GM21786 (cell line): Measurements from ENCODE around the gene COL1A2.
A peak's percentile ranks its signal among the peaks of the same experiment; 100 is the strongest.

ENCODE experiments used
- ATAC-seq: cut with Tn5 transposase; IDR thresholded peaks from one replicate; pipeline ENCODE4 v1.9.1; 2021; ENCODE audit not compliant: unreplicated experiment

Gene COL1A2

DNA sequence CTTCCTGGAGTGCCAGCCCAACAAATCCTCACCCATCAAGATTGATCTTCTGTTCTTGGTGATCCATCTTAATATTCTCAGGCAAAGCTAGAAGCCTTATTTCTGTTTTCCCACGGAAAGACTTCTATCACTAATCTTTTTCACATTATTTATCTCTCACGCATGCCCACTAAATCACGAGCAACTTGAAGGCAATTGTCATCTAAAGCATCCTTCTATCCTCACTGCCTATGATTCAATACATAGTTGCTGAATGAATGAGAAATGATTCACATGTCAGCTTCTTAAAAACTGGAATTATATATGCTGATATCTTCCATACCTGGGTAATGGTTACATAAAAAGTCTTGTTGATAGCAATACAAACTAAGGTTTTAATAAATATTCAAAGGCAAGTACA is 12.6 kb upstream of the COL1A2 start:
- ATAC-seq, result no peak

- no peak for ATAC-seq
Measured at GRCh38 chr7:94382746-94383145, 11.9 kb upstream of the COL1A2 start.

- ATAC-seq, result no peak
Measured at GRCh38 chr7:94384315-94384714, 10.4 kb upstream of the COL1A2 start.

DNA sequence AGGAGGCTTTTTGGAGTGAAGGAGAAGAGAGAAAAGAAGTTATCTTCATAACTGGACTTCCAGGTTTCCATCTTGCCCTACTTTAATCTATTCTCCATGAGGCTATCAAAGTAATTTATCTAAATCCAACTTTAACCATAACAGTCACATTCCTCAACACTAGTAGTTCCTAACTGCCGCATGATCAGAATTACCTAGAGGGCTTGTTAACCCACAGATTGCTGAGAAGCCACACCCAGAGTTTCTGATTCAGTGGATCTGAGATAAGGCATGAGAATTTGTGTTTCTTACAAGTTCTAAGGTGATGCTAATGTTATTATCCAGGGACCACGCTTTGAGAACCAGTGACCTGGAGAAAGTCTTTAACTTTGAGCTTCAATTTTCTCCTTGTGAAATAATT is 8.3 kb upstream of the COL1A2 start:
- no peak for ATAC-seq

DNA sequence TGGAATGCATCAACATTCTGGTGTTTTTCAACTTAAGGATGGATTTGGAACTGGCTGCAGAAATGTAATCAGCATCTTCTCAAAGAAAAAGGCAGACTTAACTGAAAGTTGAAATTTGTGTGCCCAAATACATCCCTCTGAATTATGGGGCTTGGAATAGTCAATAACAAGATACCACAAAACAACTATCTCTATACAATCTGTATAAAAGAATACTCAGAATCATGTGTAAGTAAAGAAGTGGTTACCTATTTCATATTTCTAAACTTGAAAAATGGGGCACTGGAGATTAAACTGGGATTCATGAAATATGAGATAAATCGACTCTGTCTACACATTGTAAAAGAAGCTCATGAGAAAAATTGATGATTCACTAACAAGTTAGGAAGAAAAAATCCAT is 6.2 kb upstream of the COL1A2 start:
- ATAC-seq, result no peak

- ATAC-seq, result no peak
Measured at GRCh38 chr7:94389381-94389780, 5.3 kb upstream of the COL1A2 start.

- ATAC-seq, result no peak
Measured at GRCh38 chr7:94391726-94392392, 2.8 kb upstream of the COL1A2 start.

GRCh38 chr7:94392393-94392786 is 2.3 kb upstream of the COL1A2 start:
- no peak for ATAC-seq

DNA sequence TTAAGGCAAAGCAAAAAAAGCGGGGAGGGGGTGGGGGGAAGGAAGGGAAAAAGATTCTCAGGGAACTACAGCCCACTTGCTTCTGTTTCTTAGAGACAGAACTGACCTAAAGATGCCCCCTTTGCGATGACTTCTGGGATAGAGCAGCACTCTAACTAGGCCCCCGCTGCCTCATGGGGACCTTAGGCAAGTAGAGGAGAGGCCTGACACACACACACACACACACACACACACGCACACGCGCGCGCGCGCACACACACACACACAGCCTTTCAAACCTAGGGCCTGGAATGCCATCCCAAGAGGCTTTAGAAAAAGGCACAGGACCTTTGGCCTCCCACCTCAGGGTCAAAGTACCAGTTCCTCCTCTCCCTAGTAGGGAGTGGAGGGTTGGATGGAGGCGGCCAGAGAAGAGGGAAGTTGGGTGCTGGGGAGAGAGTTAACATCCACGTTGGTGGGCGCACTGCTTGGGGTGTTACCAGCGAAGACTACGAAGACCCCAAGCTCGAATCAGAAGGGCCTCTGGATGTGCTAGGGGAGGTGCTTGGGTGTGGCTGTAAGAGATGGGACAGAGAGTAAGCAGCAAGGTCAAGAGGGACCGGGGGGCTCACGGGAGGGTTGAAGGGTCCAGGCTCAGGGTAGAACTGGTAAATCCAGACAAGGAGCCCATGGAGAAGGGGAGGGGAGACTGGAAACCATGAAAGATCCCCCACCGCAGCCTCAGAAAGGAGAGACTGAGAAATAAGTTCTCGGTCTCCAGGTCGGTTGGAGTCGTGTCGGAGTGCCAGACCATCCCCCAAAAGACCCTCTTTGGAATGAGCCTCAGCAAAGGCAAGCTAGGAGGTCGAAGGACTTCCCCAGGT is 1.2 kb upstream of the COL1A2 start:
- no peak for ATAC-seq

DNA sequence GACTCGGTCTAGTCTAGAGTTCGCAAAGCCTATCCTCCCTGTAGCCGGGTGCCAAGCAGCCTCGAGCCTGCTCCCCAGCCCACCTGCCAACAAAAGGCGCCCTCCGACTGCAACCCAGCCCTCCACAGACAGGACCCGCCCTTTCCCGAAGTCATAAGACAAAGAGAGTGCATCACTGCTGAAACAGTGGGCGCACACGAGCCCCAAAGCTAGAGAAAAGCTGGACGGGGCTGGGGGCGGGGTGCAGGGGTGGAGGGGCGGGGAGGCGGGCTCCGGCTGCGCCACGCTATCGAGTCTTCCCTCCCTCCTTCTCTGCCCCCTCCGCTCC is 622 bp upstream of the COL1A2 start:
- no peak for ATAC-seq

DNA sequence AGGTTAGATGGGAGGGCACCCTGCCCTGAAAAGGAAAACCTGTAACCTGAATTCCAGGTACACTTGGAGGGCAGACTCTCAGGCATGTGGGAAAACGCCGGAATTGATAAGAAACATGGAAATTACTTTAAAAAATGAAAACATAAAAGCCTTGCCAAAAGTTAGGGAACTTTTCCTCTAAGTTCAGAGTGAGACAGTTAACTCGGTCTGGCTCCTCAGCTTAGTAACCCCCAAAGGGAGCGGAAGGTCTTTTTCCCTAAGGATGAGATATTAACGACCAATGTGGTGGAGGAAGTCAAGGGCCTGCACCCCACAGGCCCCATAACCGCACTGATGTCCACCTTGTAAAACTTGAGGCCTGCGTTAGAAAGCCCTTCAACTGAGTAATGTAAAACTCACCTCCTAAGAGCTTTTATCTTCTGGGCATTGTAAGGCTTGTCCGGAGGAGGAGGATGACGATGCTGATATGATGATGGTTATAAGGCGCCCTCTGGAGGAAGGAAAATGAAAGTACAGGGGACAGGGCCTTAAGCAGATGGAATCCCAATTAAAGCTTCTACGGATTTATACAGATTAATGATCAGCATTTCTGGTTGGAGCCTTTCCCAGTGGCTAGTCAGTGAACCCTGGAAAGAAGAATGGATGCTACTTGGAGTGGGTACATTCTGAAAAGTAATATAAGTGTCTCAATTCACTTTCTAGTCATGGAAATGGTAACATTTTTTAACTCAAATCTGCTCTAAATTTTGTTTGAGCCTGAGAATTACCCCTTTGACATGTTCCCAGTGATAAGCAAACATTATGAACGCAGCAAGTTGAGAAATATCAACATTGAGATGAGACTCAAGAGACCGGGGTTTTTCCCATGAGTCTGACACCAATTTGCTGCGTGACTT is 694 bp downstream of the COL1A2 start:
- peak; percentile 78 for ATAC-seq

GRCh38 chr7:94396037-94396431 is 1.3 kb downstream of the COL1A2 start:
- no peak for ATAC-seq

GRCh38 chr7:94396596-94396995 is 1.9 kb downstream of the COL1A2 start:
- no peak for ATAC-seq

DNA sequence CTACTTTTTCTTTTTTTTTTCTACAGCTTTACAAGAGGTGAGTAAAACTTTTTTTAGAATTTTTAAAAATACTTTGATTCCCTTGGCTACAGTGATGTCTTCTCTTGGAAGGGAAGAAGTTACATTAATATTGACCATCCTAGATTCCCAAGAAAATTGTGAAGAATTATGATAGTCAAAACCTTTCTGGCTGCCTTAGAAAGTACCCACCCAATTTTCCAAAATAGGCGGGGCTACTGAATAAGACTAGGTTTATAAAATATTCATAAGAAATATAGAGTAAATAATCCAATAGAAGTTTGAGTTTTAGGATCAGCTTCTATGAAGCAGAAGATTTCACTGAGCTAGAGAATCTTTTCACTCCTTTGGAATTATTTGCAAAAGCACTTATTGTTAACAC is 3.0 kb downstream of the COL1A2 start:
- ATAC-seq, result no peak

DNA sequence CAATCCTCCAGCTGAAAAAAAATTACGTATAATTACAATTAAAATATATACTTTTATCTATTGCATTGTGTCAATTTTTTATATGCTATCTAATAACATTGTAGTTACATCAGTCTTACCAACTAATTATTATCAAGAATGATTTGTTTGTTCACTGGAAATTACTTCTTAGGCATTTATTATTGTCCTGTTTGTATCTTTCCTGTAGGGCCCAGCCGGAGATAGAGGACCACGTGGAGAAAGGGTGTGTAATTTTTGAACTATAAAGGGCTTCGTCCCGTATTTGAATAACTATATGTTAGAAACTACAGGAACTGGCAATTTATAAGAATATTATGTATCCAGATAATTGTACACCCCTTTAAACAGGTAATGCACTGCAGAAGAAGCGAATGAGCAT is 4.1 kb downstream of the COL1A2 start:
- no peak for ATAC-seq

DNA sequence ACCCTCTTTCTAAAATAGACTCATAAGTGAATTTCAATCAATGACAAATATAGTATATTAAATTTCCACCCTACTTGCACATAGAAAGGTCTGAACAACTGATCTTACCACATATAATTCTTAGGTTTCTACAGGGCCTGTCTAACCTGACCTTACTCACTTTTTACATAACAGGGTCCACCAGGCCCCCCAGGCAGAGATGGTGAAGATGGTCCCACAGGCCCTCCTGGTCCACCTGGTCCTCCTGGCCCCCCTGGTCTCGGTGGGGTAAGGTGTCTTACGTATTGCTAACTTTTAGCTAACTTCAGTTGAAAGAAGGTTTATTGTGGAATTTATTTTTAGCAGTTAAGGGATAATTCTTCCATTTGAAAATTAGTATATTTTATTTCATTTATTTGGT is 5.3 kb downstream of the COL1A2 start:
- no peak for ATAC-seq

DNA sequence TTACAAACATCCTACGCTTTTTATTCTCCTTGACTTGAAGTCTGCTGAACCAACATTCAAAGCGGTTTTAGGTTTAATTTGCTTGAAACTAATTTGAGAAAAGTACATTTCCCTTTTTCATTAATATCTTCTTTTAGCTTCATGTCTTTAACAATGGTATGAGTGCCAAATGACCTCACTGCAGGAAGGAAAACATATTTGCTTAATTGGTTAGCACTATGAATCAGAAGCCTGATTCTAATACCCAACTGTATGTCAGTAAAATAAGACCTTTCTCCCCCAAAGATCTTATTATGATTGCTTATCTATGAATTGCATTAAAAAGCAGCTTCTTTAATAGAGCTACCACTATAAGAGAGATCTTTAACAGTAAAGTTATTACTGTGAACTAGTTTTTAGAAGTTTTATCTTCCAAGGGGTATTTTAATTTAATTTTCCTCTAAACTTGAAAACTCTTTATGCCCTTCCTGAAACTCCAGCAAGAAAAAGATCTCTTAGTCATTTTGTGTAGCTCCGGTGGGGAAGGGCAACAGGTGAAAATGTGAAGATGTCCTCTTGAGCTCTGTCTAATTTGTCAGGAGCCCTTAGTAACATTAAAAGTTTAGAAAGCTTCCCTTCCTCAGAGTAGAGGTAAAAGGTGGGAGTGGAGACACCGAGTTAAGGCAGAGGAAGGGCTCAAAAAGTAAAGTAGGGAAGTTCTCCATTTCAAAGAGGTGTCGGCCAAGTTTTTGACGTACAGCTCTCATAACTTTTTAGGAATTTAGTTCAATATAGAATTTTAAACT is 6.1 kb downstream of the COL1A2 start:
- no peak for ATAC-seq

GRCh38 chr7:94401428-94401814 is 6.7 kb downstream of the COL1A2 start:
- ATAC-seq, result no peak

DNA sequence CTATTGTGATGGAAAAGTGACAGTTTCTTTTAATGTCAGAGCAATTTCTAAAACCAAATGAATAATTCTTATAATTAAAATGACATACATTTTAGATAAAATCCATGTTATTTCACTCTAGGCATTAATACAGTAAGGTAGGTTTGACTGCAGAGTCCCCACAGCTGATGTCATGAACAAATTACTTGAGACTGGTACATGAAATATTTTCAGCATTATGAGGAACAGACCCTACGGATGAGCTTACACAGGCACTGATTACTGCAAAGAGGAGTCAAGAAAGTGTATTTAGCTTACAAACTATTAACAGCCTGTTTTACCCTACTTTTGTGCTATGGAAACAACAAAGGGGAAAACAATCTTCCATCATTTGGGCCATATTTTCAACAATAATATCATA is 8.9 kb downstream of the COL1A2 start:
- ATAC-seq, result no peak

DNA sequence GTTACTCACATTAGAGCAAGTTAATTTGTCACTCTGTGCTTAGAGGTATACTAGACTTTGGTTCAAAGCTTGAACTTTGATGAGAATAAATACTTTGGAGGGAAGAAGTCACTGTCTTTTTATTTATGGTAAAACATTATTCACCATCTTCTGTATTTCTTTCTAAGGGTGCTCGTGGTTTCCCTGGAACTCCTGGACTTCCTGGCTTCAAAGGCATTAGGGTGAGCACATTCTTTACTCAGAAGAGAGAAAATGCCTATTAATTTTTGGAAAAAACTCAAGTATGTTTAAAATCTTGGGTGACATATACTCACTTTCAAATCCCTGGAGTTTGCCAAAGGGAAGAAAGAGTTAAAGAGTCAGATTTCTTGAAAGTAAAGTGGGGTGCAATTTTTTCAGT is 10.8 kb downstream of the COL1A2 start:
- ATAC-seq, result no peak

DNA sequence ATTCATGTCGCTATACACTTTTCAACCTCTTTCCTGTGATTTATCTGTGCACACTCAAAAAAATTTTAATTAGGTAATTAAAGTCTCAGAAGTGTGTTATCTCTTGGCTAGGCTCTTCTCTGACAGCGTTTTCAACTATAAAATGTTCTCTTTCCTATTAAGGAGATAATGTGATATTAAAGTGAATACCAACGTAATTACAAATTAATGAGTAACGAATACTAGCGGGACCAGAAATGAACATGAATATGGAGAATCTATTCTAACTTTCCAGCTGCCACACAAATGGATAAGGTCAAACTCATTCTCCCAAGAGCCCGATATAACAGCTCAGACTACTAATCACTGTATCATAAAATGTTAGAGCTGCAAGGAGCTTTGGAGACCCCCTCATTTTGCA is 12.0 kb downstream of the COL1A2 start:
- no peak for ATAC-seq
